Measurements from ENCODE around the gene RYR2. TPM values are rescaled to one million over a fixed set of nuclear protein-coding genes. Genes with fewer than 3 reads are reported as not detected.

RYR2 gene
- total RNA-seq, 6 experiments from 2014 or later: 0.05 to 0.17 TPM; not detected in 4

GRCh38 chr1:237164406-237165352, 122.7 kb downstream of the RYR2 start:
- Mint-ChIP-seq H3K4me1 (ENCODE audit: low read depth) (no peaks in the 10 kb centered on the region), H3K36me3 (ENCODE audit: low read depth) (no peaks in the 10 kb centered on the region), H3K4me3 (no peak overlapping the region), H3K27me3 (ENCODE audit: insufficient read depth) (no peaks in the 10 kb centered on the region), H3K9me3 (peaks cover 36% of the 10 kb centered on the region), H3K27ac (no peak overlapping the region)
- DNase-seq: no peak
- no peak for TF ChIP-seq CTCF (IDR thresholded peaks at IDR 0.05)

GRCh38 chr1:237166086-237166485, 124.1 kb downstream of the RYR2 start:
- Mint-ChIP-seq H3K4me3 (no peak overlapping the region), H3K36me3 (ENCODE audit: low read depth) (no peaks in the 10 kb centered on the region), H3K4me1 (ENCODE audit: low read depth) (no peaks in the 10 kb centered on the region), H3K27ac (no peak overlapping the region), H3K9me3 (peaks cover 48% of the 10 kb centered on the region), H3K27me3 (ENCODE audit: insufficient read depth) (no peaks in the 10 kb centered on the region)
- DNase-seq: no peak
- no peak for TF ChIP-seq CTCF (IDR thresholded peaks at IDR 0.05)

- Mint-ChIP-seq H3K27ac (no peak overlapping the region), H3K36me3 (ENCODE audit: low read depth) (no peaks in the 10 kb centered on the region), H3K9me3 (peaks cover 52% of the 10 kb centered on the region), H3K4me3 (no peak overlapping the region), H3K4me1 (ENCODE audit: low read depth) (no peaks in the 10 kb centered on the region), H3K27me3 (ENCODE audit: insufficient read depth) (no peaks in the 10 kb centered on the region)
- no peak for TF ChIP-seq CTCF (IDR thresholded peaks at IDR 0.05)
- no peak for DNase-seq
These were observed 124.7 kb downstream of the RYR2 start for GRCh38 chr1:237166593-237167101.

- DNase-seq: no peak
- no peak overlapping the region for H3K27ac Mint-ChIP-seq
- no peak overlapping the region for H3K4me3 Mint-ChIP-seq
- H3K4me1 Mint-ChIP-seq (ENCODE audit: low read depth): no peaks in the 10 kb centered on the region
- no peaks in the 10 kb centered on the region; the same call in 1 of the 2 replicates for H3K27me3 Mint-ChIP-seq (ENCODE audit: insufficient read depth)
- no peak for TF ChIP-seq CTCF (IDR thresholded peaks at IDR 0.05)
- no peaks in the 10 kb centered on the region for H3K36me3 Mint-ChIP-seq (ENCODE audit: low read depth)
- H3K9me3 Mint-ChIP-seq: peaks cover 52% of the 10 kb centered on the region
These were observed 128.2 kb downstream of the RYR2 start for GRCh38 chr1:237170149-237170548.

- no peak for TF ChIP-seq CTCF (IDR thresholded peaks at IDR 0.05)
- H3K9me3 Mint-ChIP-seq: peaks cover 48% of the 10 kb centered on the region
- H3K36me3 Mint-ChIP-seq (ENCODE audit: low read depth): no peaks in the 10 kb centered on the region
- DNase-seq: no peak
- no peaks in the 10 kb centered on the region; the same call in 1 of the 2 replicates for H3K27me3 Mint-ChIP-seq (ENCODE audit: insufficient read depth)
- H3K4me3 Mint-ChIP-seq: no peak overlapping the region
- no peak overlapping the region for H3K27ac Mint-ChIP-seq
- H3K4me1 Mint-ChIP-seq (ENCODE audit: low read depth): no peaks in the 10 kb centered on the region
These were observed 129.6 kb downstream of the RYR2 start for GRCh38 chr1:237171454-237172117.
